ENCODE measurements around the gene LITAFD.

DNA sequence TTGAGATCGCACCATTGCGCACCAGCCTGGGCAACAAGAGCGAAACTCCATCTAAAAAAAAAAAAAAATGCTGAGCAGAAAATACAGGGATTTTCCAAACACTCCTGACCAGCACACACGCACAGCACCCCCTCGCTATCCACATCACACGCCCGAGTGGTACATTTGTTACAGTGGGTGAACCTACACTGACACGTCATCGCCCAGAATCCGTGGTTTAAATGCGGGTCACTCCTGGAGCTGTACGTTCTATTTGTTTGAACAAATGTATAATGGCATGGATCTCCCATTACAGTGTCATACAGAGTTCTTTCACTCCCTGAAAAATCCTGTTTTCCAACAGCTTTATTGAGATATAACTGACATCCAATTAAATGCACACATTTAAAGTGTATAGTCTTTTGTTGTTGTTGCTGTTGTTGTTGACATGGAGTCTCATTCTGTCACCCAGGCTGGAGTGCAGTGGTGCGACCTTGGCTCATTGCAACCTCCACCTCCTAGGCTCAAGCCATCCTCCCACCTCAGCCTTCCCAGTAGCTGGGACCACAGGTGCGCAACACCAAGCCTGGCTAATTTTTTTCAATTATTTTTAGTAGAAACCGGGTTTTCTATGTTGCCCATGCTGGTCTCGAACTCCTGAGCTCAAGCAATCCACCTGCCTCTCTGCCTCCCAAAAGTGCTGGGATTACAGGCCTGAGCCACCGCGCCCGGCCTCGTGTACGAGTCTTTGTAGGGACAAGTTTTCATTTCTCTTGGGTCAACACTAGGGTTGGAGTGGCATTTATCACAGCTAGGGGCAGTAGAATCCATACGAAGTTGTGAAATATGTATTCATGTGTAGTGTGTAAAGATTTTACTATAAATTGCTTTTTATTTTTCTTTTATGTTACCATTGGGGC is 8.9 kb upstream of the LITAFD start:
- no peak for TF ChIP-seq CTCF (IDR thresholded peaks at IDR 0.05)
- no peak for TF ChIP-seq POLR2A (IDR thresholded peaks at IDR 0.05)
